Neural progenitor cell (in vitro differentiated cells): ENCODE results near the gene MRPL36. TPM values are rescaled to one million over a fixed set of nuclear protein-coding genes. Genes with fewer than 3 reads are reported as not detected.

Source experiments
- DNase-seq: peaks from one replicate; pipeline ENCODE4 v3.0.0-alpha.2; 2016; ENCODE audit warnings: low spot score
- H2AFZ ChIP-seq: fragments of 200-600 bp; sonication (generic); replicated peaks from 2 replicates; pipeline ENCODE4 v1.6.1; 2016; ENCODE audit warnings: antibody characterized with exemption
- H3F3A ChIP-seq: fragments of 200-600 bp; sonication (generic); 2 replicates; pipeline ENCODE4 v1.6.1; 2016; ENCODE audit warnings: antibody characterized with exemption, low read depth
- H3K27ac ChIP-seq: fragments of 200-600 bp; sonication (generic); 2 replicates; pipeline ENCODE4 v1.5.1; 2016; ENCODE audit warnings: mild to moderate bottlenecking
- H3K27me3 ChIP-seq: fragments of 200-600 bp; sonication (generic); 2 replicates; pipeline ENCODE4 v1.6.1; 2016; ENCODE audit warnings: mild to moderate bottlenecking, moderate library complexity
- H3K36me3 ChIP-seq: fragments of 200-600 bp; sonication (generic); 2 replicates; pipeline ENCODE4 v1.5.1; 2016
- H3K4me1 ChIP-seq: fragments of 200-600 bp; sonication (generic); 2 replicates; pipeline ENCODE4 v1.6.1; 2016; ENCODE audit warnings: mixed run types
- H3K4me2 ChIP-seq: fragments of 200-600 bp; sonication (generic); 2 replicates; pipeline ENCODE4 v1.6.1; 2016
- H3K4me3 ChIP-seq: fragments of 200-600 bp; sonication (generic); 2 replicates; pipeline ENCODE4 v1.5.1; 2016
- H3K79me2 ChIP-seq: fragments of 200-600 bp; sonication (generic); 2 replicates; pipeline ENCODE4 v1.6.1; 2016; ENCODE audit warnings: low read depth
- H3K9ac ChIP-seq: fragments of 200-600 bp; sonication (generic); 2 replicates; pipeline ENCODE4 v1.6.1; 2016
- H3K9me3 ChIP-seq: fragments of 200-600 bp; sonication (generic); 2 replicates; pipeline ENCODE4 v1.5.1; 2016; ENCODE audit warnings: low read depth
- H4K20me1 ChIP-seq: fragments of 200-600 bp; sonication (generic); 2 replicates; pipeline ENCODE4 v1.6.1; 2016; ENCODE audit warnings: low read depth
- H3K27ac Mint-ChIP-seq: 3 replicates; pipeline ENCODE4 v1.8.0; 2021; ENCODE audit warnings: mixed read lengths
- H3K27me3 Mint-ChIP-seq: 2 replicates; pipeline ENCODE4 v1.8.0; 2022; ENCODE audit warnings: low read depth, mild to moderate bottlenecking, inconsistent platforms, moderate library complexity, mixed read lengths; ENCODE audit not compliant: insufficient read depth
- H3K36me3 Mint-ChIP-seq: 3 replicates; pipeline ENCODE4 v1.8.0; 2021; ENCODE audit warnings: mixed read lengths
- H3K4me1 Mint-ChIP-seq: 3 replicates; pipeline ENCODE4 v1.8.0; 2021; ENCODE audit warnings: mixed read lengths
- H3K4me3 Mint-ChIP-seq: 3 replicates; pipeline ENCODE4 v1.8.0; 2021; ENCODE audit warnings: mild to moderate bottlenecking, moderate library complexity, mixed read lengths
- H3K9me3 Mint-ChIP-seq: 3 replicates; pipeline ENCODE4 v1.8.0; 2020; ENCODE audit warnings: mixed read lengths
- CTCF ChIP-seq: fragments of 200-600 bp; sonication (generic); IDR thresholded peaks from 2 replicates; pipeline ENCODE4 v1.5.1; 2017; ENCODE audit warnings: antibody characterized with exemption, mild to moderate bottlenecking
- EZH2 ChIP-seq: fragments of 200-600 bp; sonication (generic); IDR thresholded peaks from 2 replicates; pipeline ENCODE4 v1.6.1; 2017; ENCODE audit warnings: antibody characterized with exemption, mild to moderate bottlenecking, moderate library complexity
- EZH2phosphoT487 ChIP-seq: fragments of 200-600 bp; sonication (generic); IDR thresholded peaks from 2 replicates; pipeline ENCODE4 v1.6.1; 2017; ENCODE audit warnings: antibody characterized with exemption
- total RNA-seq: library from RNA; depleted of rRNA; stranded (reverse); fragments of >200 nt; gene quantifications from 2 replicates; pipeline ENCODE4 v1.2.3, GENCODE V29; 2015; ENCODE audit warnings: low replicate concordance

Gene MRPL36
- total RNA-seq, 1 donor from 2014 or later, result 22.2 TPM

GRCh38 chr5:1820926-1821325 is 21.3 kb upstream of the MRPL36 start:
- Histone ChIP-seq H3F3A (peaks cover 6% of the 10 kb centered on the region), H3K79me2 (peaks cover 17% of the 10 kb centered on the region), H3K9me3 (no peaks in the 10 kb centered on the region), H3K4me1 (peaks cover 10% of the 10 kb centered on the region), H3K36me3 (peaks cover 7% of the 10 kb centered on the region), H3K27me3 (no peaks in the 10 kb centered on the region), H3K4me2 (no peak overlapping the region), H3K9ac (no peak overlapping the region), H2AFZ (no peak overlapping the region), H3K4me3 (no peak overlapping the region), H3K27ac (no peak overlapping the region), H4K20me1 (peaks cover 6% of the 10 kb centered on the region)
- H3K27me3 Mint-ChIP-seq, result no peaks in the 10 kb centered on the region
- H3K36me3 Mint-ChIP-seq, result peaks cover 42% of the 10 kb centered on the region
- no peaks in the 10 kb centered on the region for H3K4me1 Mint-ChIP-seq
- no peak overlapping the region for H3K4me3 Mint-ChIP-seq
- no peaks in the 10 kb centered on the region for H3K9me3 Mint-ChIP-seq
- TF ChIP-seq EZH2phosphoT487 (no peak), EZH2 (no peak), CTCF (no peak)
- no peak overlapping the region for H3K27ac Mint-ChIP-seq
- no peak for DNase-seq

GRCh38 chr5:1820381-1820780 is 20.7 kb upstream of the MRPL36 start:
- Histone ChIP-seq H3K4me2 (no peak overlapping the region), H3K36me3 (peaks cover 7% of the 10 kb centered on the region)
- no peak overlapping the region for H3K27ac Mint-ChIP-seq

GRCh38 chr5:1819458-1819857 is 19.8 kb upstream of the MRPL36 start:
- Mint-ChIP-seq H3K27me3 (no peaks in the 10 kb centered on the region), H3K9me3 (no peaks in the 10 kb centered on the region), H3K27ac (no peak overlapping the region), H3K36me3 (peaks cover 53% of the 10 kb centered on the region), H3K4me3 (no peak overlapping the region), H3K4me1 (no peaks in the 10 kb centered on the region)
- Histone ChIP-seq H3K4me1 (peaks cover 10% of the 10 kb centered on the region), H3K4me2 (no peak overlapping the region), H3F3A (peaks cover 6% of the 10 kb centered on the region), H3K4me3 (no peak overlapping the region), H2AFZ (no peak overlapping the region), H3K27me3 (no peaks in the 10 kb centered on the region), H4K20me1 (peaks cover 6% of the 10 kb centered on the region), H3K27ac (no peak overlapping the region), H3K79me2 (peaks cover 17% of the 10 kb centered on the region), H3K9ac (no peak overlapping the region), H3K9me3 (no peaks in the 10 kb centered on the region), H3K36me3 (peaks cover 7% of the 10 kb centered on the region)
- TF ChIP-seq CTCF, result no peak
- no peak for TF ChIP-seq EZH2
- no peak for TF ChIP-seq EZH2phosphoT487
- DNase-seq, result no peak

More at GRCh38 chr5:1820381-1820780, 20.7 kb upstream of the MRPL36 start:
- peaks cover 17% of the 10 kb centered on the region for H3K79me2 ChIP-seq
- no peaks in the 10 kb centered on the region for H3K4me1 Mint-ChIP-seq
- H3K4me3 ChIP-seq, result no peak overlapping the region
- no peak for DNase-seq
- H3K9me3 Mint-ChIP-seq, result no peaks in the 10 kb centered on the region
- H3K27me3 Mint-ChIP-seq, result no peaks in the 10 kb centered on the region
- H3K4me3 Mint-ChIP-seq, result no peak overlapping the region
- peaks cover 6% of the 10 kb centered on the region for H3F3A ChIP-seq
- H3K9me3 ChIP-seq, result no peaks in the 10 kb centered on the region
- no peak overlapping the region for H3K9ac ChIP-seq
- H3K36me3 Mint-ChIP-seq, result peaks cover 47% of the 10 kb centered on the region
- H4K20me1 ChIP-seq, result peaks cover 6% of the 10 kb centered on the region
- H3K4me1 ChIP-seq, result peaks cover 10% of the 10 kb centered on the region
- no peak overlapping the region for H2AFZ ChIP-seq
- no peaks in the 10 kb centered on the region for H3K27me3 ChIP-seq
- no peak for TF ChIP-seq EZH2phosphoT487
- no peak for TF ChIP-seq EZH2
- no peak for TF ChIP-seq CTCF
- no peak overlapping the region for H3K27ac ChIP-seq
